A673 (cell line): Measurements from ENCODE around the gene ADGRG1.

Experiments
- CTCF ChIP-seq: fragments of 300-800, 200-600 bp; sonication (generic); conservative IDR thresholded peaks from 2 replicates; pipeline ENCODE4 v1.5.1; 2017; ENCODE audit warnings: low read depth, mild to moderate bottlenecking, antibody characterized with exemption, low read length, moderate library complexity, mixed read lengths
- EZH2 ChIP-seq: fragments of 200-600 bp; sonication (generic); IDR thresholded peaks from 2 replicates; pipeline ENCODE4 v1.6.1; 2017; ENCODE audit warnings: borderline replicate concordance, low read depth, mild to moderate bottlenecking, mixed read lengths, antibody characterized with exemption, low read length; ENCODE audit not compliant: poor library complexity, severe bottlenecking

GRCh38 chr16:57620335-57621231 is 7.8 kb upstream of the ADGRG1 start:
- TF ChIP-seq EZH2 (no peak), CTCF (no peak)
